Upper lobe of left lung (tissue), 4 donors: ENCODE results near the gene CDH5.

Source experiments
- CTCF ChIP-seq, 6 experiments: fragments of 450-650 bp in 4 of 6; fragments of 200-600 bp in 2 of 6; sonication (generic) in 2 of 6; IDR thresholded peaks; one replicate each; pipeline ENCODE4 v1.5.1; 2016 to 2019; ENCODE audit warnings: antibody characterized with exemption in 6 of 6
- EP300 ChIP-seq, 4 donors: sonication (generic); formaldehyde crosslinking; IDR thresholded peaks; one replicate each; pipeline ENCODE4 v1.5.1; 2017; ENCODE audit warnings: antibody characterized with exemption in 4 of 4, control low read depth in 2 of 4
- POLR2A ChIP-seq, 4 donors: fragments of 450-650 bp; IDR thresholded peaks; one replicate each; pipeline ENCODE4 v1.5.1; 2016 to 2017; ENCODE audit warnings: antibody characterized with exemption in 4 of 4, mild to moderate bottlenecking in 2 of 4

GRCh38 chr16:66366433-66367299 lies at the start of gene CDH5:
- TF ChIP-seq CTCF (IDR thresholded peaks at IDR 0.05) (no peak), EP300 (IDR thresholded peaks at IDR 0.05) (peak in 2 of 4 donors; percentile 59 to 61), POLR2A (IDR thresholded peaks at IDR 0.05) (peak in 3 of 4 donors; percentile 51 to 61 (median 52))
